GM18511 (cell line): Measurements from ENCODE around the gene LRRC47.

Experiments
- ATAC-seq: cut with Tn5 transposase; IDR thresholded peaks from one replicate; pipeline ENCODE4 v1.9.1; 2021; ENCODE audit warnings: mild to moderate bottlenecking, moderate library complexity; ENCODE audit not compliant: unreplicated experiment

LRRC47 gene

DNA sequence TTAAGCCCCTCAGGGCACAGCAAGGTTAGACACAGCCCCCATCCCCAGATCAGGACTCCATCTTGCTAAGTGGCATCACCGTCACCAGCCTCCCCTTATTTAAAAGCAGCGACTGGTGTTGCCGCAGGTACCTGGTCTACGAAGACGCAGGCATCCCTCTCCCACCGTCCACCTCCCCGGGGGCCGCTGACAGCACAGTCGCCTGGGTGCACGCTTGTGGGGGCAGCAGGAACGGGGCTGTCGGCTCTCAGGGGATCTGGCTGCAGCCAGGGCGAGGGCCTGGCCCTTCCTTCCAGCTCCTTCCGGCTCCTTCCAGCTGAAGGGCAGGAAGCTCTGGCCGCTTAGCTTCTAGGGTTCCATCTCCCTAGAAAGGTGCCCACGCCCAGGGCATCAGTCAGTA is 61.7 kb downstream of the LRRC47 start:
- no peak for ATAC-seq

GRCh38 chr1:3733883-3734589 is 62.3 kb downstream of the LRRC47 start:
- no peak for ATAC-seq

- ATAC-seq: no peak
Measured at GRCh38 chr1:3733094-3733882, 63.0 kb downstream of the LRRC47 start.

DNA sequence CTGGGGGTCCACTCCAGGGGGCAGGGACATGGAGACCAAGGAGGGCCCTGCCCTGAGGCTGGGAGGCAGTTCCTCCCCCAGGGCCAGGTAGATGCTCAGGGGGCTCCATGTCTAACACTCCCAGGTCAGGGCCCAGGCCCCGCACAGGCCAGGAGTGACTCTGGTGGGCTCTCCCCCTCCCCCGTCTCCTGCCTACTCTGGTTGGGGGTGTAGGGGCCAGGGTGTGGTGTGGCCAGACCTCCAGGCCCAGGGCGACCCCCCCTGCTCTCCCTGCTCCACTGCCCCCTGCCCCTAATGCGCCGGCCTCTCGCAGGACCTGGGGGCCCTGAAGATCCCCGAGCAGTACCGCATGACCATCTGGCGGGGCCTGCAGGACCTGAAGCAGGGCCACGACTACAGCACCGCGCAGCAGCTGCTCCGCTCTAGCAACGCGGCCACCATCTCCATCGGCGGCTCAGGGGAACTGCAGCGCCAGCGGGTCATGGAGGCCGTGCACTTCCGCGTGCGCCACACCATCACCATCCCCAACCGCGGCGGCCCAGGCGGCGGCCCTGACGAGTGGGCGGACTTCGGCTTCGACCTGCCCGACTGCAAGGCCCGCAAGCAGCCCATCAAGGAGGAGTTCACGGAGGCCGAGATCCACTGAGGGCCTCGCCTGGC is 63.7 kb downstream of the LRRC47 start:
- no peak for ATAC-seq

DNA sequence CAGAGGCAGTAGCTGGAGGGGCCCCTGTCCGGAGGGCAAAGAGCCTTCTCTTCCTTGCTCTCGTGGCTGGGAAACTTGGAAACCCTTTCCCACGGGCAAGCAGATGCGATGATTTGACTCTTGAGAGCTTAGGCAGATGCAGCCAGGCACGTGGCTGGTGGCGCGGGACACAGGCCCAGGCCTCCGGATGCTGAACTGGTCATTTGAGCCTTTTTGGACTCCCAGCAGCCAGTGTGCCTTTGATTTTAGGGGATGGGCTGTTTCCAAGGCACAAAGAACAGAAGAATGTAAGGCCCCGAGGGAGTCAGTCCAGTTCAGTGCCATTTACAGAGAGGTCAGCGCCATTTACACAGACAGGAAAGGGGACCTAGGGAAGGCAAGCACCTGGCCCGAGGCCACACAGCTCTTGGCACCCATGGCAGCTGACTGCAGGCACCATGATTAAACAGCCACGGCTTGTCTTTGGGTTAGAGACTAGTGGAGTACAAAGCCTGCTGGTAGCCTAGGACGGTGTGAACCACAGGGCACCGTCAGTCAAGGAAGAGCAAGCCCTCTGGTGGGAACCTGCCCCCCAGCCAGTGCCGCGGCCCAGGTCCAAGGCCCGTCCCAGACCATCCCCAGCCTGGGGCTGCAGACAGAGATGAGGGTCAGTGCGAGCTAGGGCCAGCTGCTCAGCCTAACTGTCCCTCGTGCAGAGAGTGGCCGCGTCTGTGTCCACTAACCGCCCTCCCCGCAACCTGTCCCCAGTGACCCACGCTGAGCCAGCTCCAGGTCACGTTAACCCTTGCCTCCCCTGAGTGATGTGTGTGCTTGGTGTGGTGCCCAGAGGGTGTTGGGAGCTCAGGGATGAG is 64.5 kb downstream of the LRRC47 start:
- no peak for ATAC-seq

- ATAC-seq: no peak
Measured at GRCh38 chr1:3730543-3731247, 65.6 kb downstream of the LRRC47 start.

DNA sequence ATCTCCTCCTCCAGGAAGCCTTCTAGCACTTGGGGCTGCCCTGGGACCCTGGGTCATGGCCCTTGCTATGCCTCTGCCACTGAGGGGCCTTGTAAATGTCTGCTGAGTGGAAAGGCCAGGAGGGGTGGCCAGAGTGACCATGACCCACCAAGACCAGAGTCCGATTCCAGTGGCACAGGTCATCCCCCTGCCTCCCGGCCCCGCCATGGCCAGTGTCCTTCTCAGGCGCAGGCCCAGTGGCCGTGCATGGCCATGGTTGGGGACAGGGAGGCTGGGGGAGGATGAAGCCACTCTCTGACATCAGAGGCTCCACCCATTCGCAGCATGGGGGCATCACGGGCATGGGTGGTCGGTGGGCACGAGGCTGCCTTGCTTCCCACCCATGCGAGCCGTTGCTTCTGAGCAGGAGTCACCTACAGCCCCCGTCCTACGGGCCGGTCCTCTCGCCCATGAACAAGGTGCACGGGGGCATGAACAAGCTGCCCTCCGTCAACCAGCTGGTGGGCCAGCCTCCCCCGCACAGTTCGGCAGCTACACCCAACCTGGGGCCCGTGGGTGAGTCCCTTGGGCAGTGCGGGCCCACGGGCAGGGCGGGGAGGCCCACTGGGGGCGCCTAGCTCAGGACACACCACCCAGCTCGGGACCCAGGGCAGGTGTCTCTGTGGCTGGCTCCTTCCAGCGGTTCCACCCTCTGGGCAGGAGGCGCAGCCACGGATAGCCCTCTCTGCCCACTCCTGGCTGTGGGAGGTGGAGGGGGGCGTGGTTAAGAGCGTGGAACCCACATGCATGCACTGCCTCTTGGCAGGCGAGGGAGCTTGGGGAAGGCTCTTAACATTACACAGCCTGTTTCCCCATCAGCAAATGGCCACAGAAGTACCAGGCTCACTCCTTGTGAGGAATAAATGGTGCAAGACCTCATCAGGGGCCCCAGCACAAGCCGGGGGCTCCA is 66.4 kb downstream of the LRRC47 start:
- ATAC-seq: no peak
